ENCODE results near the gene TTC23L. TPM values are rescaled to one million over a fixed set of nuclear protein-coding genes. Genes with fewer than 3 reads are reported as not detected.

Gene TTC23L
- total RNA-seq, 4 donors from 2014 or later, result not detected

DNA sequence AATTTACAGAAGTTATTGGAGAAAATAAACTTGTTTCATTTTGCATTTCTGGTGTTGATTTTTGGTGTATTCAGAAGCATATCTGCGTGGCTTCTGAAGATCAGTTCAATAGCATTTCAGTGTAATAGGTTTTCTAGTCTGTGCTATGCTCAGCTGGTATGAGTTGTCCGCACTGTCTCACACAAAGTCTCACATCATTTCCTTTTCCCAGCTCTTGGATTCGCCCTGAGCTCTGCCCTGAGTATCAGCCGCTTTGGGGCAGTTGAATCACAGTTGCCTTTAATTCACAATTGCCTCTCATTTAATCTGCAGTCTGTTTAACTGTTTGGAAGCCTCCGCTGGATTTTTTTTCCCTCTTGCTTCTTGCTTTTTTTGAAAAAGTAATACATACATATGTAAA lies 6.4 kb upstream of the TTC23L start:
- Histone ChIP-seq H3K27ac (no peak overlapping the region), H3K4me1 (no peaks in the 10 kb centered on the region), H3K9me3 (no peaks in the 10 kb centered on the region), H3K4me3 (no peak overlapping the region), H3K27me3 (no peaks in the 10 kb centered on the region), H3K36me3 (no peaks in the 10 kb centered on the region)
- intact Hi-C loops (cut with DNase I; ENCODE audit: low total_unique reads) (no loop called here), in situ Hi-C loops (cut with MboI; ENCODE audit: low sequenced_read_pairs in 4 of 4) (no loop called here)
- no peak for TF ChIP-seq POLR2A (IDR thresholded peaks at IDR 0.05)
- TF ChIP-seq CTCF (IDR thresholded peaks at IDR 0.05 in 4 of 5, conservative IDR thresholded peaks at IDR 0.05 in 1 of 5), result no peak
- no peak for DNase-seq
- no peak for ATAC-seq

GRCh38 chr5:34833090-34833489 lies 5.9 kb upstream of the TTC23L start:
- no peaks in the 10 kb centered on the region for H3K4me1 ChIP-seq
- no peaks in the 10 kb centered on the region for H3K9me3 ChIP-seq
- in situ Hi-C loops (cut with MboI; ENCODE audit: low sequenced_read_pairs in 4 of 4) (no loop called here), intact Hi-C loops (cut with DNase I; ENCODE audit: low total_unique reads) (no loop called here)
- H3K27ac ChIP-seq, result no peak overlapping the region
- H3K36me3 ChIP-seq, result no peaks in the 10 kb centered on the region
- TF ChIP-seq CTCF (IDR thresholded peaks at IDR 0.05 in 4 of 5, conservative IDR thresholded peaks at IDR 0.05 in 1 of 5) (no peak), POLR2A (IDR thresholded peaks at IDR 0.05) (no peak)
- DNase-seq (no peak), ATAC-seq (no peak)
- no peaks in the 10 kb centered on the region for H3K27me3 ChIP-seq
- no peak overlapping the region for H3K4me3 ChIP-seq

- no peaks in the 10 kb centered on the region for H3K27me3 ChIP-seq
- no peak for TF ChIP-seq POLR2A (IDR thresholded peaks at IDR 0.05)
- TF ChIP-seq CTCF (IDR thresholded peaks at IDR 0.05 in 4 of 5, conservative IDR thresholded peaks at IDR 0.05 in 1 of 5), result no peak
- intact Hi-C loops (cut with DNase I; ENCODE audit: low total_unique reads) (no loop called here), in situ Hi-C loops (cut with MboI; ENCODE audit: low sequenced_read_pairs in 4 of 4) (no loop called here)
- no peaks in the 10 kb centered on the region for H3K36me3 ChIP-seq
- ATAC-seq (no peak), DNase-seq (no peak)
- H3K4me1 ChIP-seq, result no peaks in the 10 kb centered on the region
- no peaks in the 10 kb centered on the region for H3K9me3 ChIP-seq
- no peak overlapping the region for H3K4me3 ChIP-seq
- no peak overlapping the region for H3K27ac ChIP-seq
These were observed 4.8 kb upstream of the TTC23L start for GRCh38 chr5:34833976-34834793.

DNA sequence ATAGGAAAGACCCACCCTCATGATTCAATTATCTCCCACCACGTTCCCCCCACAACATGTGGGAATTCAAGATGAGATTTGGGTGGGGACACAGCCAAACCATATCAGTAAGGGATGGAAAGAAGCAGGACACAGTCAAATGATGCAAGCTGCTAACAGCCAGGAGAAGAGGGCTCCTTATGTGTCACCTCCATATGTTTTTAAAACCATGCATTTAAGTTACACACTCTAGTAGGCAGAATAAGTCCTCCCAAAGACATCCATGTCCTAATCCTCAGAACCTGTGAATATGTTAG lies 4.2 kb upstream of the TTC23L start:
- ATAC-seq (no peak), DNase-seq (no peak)
- intact Hi-C loops (cut with DNase I; ENCODE audit: low total_unique reads) (loop anchor here (5.0 kb wide), 1 partner anchor 177 kb away; the partner anchor contains the start of gene RAI14), in situ Hi-C loops (cut with MboI; ENCODE audit: low sequenced_read_pairs in 4 of 4) (no loop called here)
- no peaks in the 10 kb centered on the region for H3K36me3 ChIP-seq
- no peak overlapping the region for H3K27ac ChIP-seq
- no peak overlapping the region for H3K4me3 ChIP-seq
- H3K4me1 ChIP-seq, result peaks cover 0 to 2% of the 10 kb centered on the region in 2 donors
- TF ChIP-seq POLR2A (IDR thresholded peaks at IDR 0.05) (no peak), CTCF (IDR thresholded peaks at IDR 0.05 in 4 of 5, conservative IDR thresholded peaks at IDR 0.05 in 1 of 5) (no peak)
- no peaks in the 10 kb centered on the region for H3K9me3 ChIP-seq
- H3K27me3 ChIP-seq, result no peaks in the 10 kb centered on the region

Measured in gastrocnemius medialis (tissue), 4 donors.